A673 (cell line): Measurements from ENCODE around the gene NEAT1. TPM values are rescaled to one million over a fixed set of nuclear protein-coding genes. Genes with fewer than 3 reads are reported as not detected.

Source experiments
- BruUV-seq: library from RNA; stranded (reverse); fragments of 400-500 nt; replicated peaks from 2 replicates; lab custom pipeline; 2021; lab: Mats Ljungman, UMichigan
- CTCF ChIA-PET: fragments of 300-600 bp; sonication (Branson Sonifier 250); formaldehyde crosslinking; loops from one replicate; lab custom pipeline; 2022; ENCODE audit warnings: antibody characterized with exemption; lab: Charles Lee
- POLR2A ChIA-PET: fragments of 300-600 bp; sonication (Branson Sonifier 250); formaldehyde crosslinking; loops from one replicate; lab custom pipeline; 2022; ENCODE audit warnings: antibody characterized with exemption; ENCODE audit not compliant: low non-redundant PET; lab: Charles Lee
- DNase-seq: peaks from one replicate; pipeline ENCODE4 v3.0.0-alpha.2; 2015; ENCODE audit warnings: low spot score
- H3K27ac ChIP-seq: fragments of 200-600 bp; sonication (generic); 2 replicates; pipeline ENCODE4 v1.5.1; 2016; ENCODE audit warnings: mixed run types, low read depth, mild to moderate bottlenecking, mixed read lengths, antibody characterized with exemption, low read length; ENCODE audit not compliant: poor library complexity, severe bottlenecking
- H3K27me3 ChIP-seq: fragments of 200-600 bp; sonication (generic); replicated peaks from 2 replicates; pipeline ENCODE4 v1.6.1; 2017; ENCODE audit warnings: mixed run types, low read depth, mild to moderate bottlenecking, mixed read lengths, antibody characterized with exemption, low read length; ENCODE audit not compliant: insufficient read depth, poor library complexity
- H3K36me3 ChIP-seq: fragments of 200-600 bp; sonication (generic); 2 replicates; pipeline ENCODE4 v1.6.1; 2016; ENCODE audit warnings: mixed run types, mild to moderate bottlenecking, mixed read lengths, antibody characterized with exemption, low read length; ENCODE audit not compliant: insufficient read depth, poor library complexity, severe bottlenecking
- H3K4me1 ChIP-seq: fragments of 200-600 bp; sonication (generic); 2 replicates; pipeline ENCODE4 v1.6.1; 2017; ENCODE audit warnings: mixed run types, mild to moderate bottlenecking, mixed read lengths, antibody characterized with exemption, low read length; ENCODE audit not compliant: insufficient read depth, poor library complexity, severe bottlenecking
- H3K4me3 ChIP-seq: fragments of 200-600 bp; sonication (generic); 2 replicates; pipeline ENCODE4 v1.5.1; 2016; ENCODE audit warnings: low read depth, mixed run types, mild to moderate bottlenecking, mixed read lengths, low read length; ENCODE audit not compliant: poor library complexity, severe bottlenecking
- H3K9me3 ChIP-seq: fragments of 200-600 bp; sonication (generic); 2 replicates; pipeline ENCODE4 v1.6.1; 2016; ENCODE audit warnings: mixed run types, low read depth, mild to moderate bottlenecking, mixed read lengths, antibody characterized with exemption, low read length; ENCODE audit not compliant: poor library complexity, severe bottlenecking
- CTCF ChIP-seq: fragments of 300-800, 200-600 bp; sonication (generic); conservative IDR thresholded peaks from 2 replicates; pipeline ENCODE4 v1.5.1; 2017; ENCODE audit warnings: low read depth, mild to moderate bottlenecking, antibody characterized with exemption, low read length, moderate library complexity, mixed read lengths
- EZH2 ChIP-seq: fragments of 200-600 bp; sonication (generic); IDR thresholded peaks from 2 replicates; pipeline ENCODE4 v1.6.1; 2017; ENCODE audit warnings: borderline replicate concordance, low read depth, mild to moderate bottlenecking, mixed read lengths, antibody characterized with exemption, low read length; ENCODE audit not compliant: poor library complexity, severe bottlenecking
- intact Hi-C: fragments of 100-400 bp; cut with micrococcal nuclease; formaldehyde crosslinking; loops from one replicate; pipeline ENCODE4 v1.10.0; 2022; ENCODE audit not compliant: unreplicated experiment
- total RNA-seq: library from RNA; stranded (reverse); gene quantifications from 2 replicates; pipeline ENCODE4 v1.2.3, GENCODE V29; 2021

Gene NEAT1
- total RNA-seq, 1 experiment from 2014 or later, result 196 TPM

GRCh38 chr11:65395961-65396530 lies 26.6 kb upstream of the NEAT1 start:
- H3K36me3 ChIP-seq, result peaks cover 48% of the 10 kb centered on the region
- TF ChIP-seq CTCF (no peak), EZH2 (no peak)
- CTCF ChIA-PET, result no interaction called here
- H3K9me3 ChIP-seq, result no peaks in the 10 kb centered on the region
- no peaks in the 10 kb centered on the region for H3K27me3 ChIP-seq
- DNase-seq, result no peak
- POLR2A ChIA-PET, result no interaction called here
- BruUV-seq, result no TSS peak
- intact Hi-C loops, result no loop called here
- H3K4me3 ChIP-seq, result no peak overlapping the region
- H3K27ac ChIP-seq, result peak overlapping the region; percentile 16
- peaks cover 3% of the 10 kb centered on the region for H3K4me1 ChIP-seq

- Histone ChIP-seq H3K27ac (no peak overlapping the region), H3K4me1 (no peaks in the 10 kb centered on the region), H3K4me3 (no peak overlapping the region), H3K36me3 (peaks cover 48% of the 10 kb centered on the region), H3K9me3 (no peaks in the 10 kb centered on the region), H3K27me3 (no peaks in the 10 kb centered on the region)
- no TSS peak for BruUV-seq
- CTCF ChIA-PET, result interaction anchor here (0.6 kb wide), 1 partner anchor 175 kb away, joined by 8 read pairs; the partner anchor contains the start of gene FAM89B
- intact Hi-C loops, result no loop called here
- TF ChIP-seq EZH2 (no peak), CTCF (no peak)
- POLR2A ChIA-PET, result no interaction called here
- DNase-seq, result no peak
Observed at GRCh38 chr11:65396769-65397745, 25.5 kb upstream of the NEAT1 start.

GRCh38 chr11:65398362-65398910 lies 24.2 kb upstream of the NEAT1 start:
- Histone ChIP-seq H3K4me3 (no peak overlapping the region), H3K9me3 (no peaks in the 10 kb centered on the region), H3K27ac (no peak overlapping the region), H3K4me1 (no peaks in the 10 kb centered on the region), H3K36me3 (peaks cover 52% of the 10 kb centered on the region), H3K27me3 (no peaks in the 10 kb centered on the region)
- no TSS peak for BruUV-seq
- DNase-seq, result no peak
- intact Hi-C loops, result no loop called here
- ChIA-PET POLR2A (no interaction called here), CTCF (interaction anchor here (0.6 kb wide), 1 partner anchor 558 kb away, joined by 4 read pairs; no protein-coding TSS in a partner anchor)
- no peak for TF ChIP-seq CTCF
- TF ChIP-seq EZH2, result no peak
